HL-60 (cell line): Measurements from ENCODE around the gene ADD2.

ENCODE experiments used
- DNase-seq, 2 experiments: peaks; one replicate each; pipeline ENCODE4 v3.0.0-alpha.2; 2010 to 2020; ENCODE audit warnings: low read depth in 1 of 2, low spot score in 1 of 2
- H3K27ac ChIP-seq: fragments of 250-450 bp; sonication (Bioruptor Pico); replicated peaks from 2 replicates; pipeline ENCODE4 v1.5.1; 2020; ENCODE audit warnings: mild to moderate bottlenecking, moderate library complexity
- H3K27me3 ChIP-seq: fragments of 250-450 bp; sonication (Bioruptor Pico); 2 replicates; pipeline ENCODE4 v1.5.1; 2021; ENCODE audit warnings: mild to moderate bottlenecking, moderate library complexity; ENCODE audit not compliant: insufficient read depth, poor library complexity, severe bottlenecking
- H3K4me3 ChIP-seq: replicated peaks from 2 replicates; pipeline ENCODE4 v1.5.1; 2011; ENCODE audit warnings: mild to moderate bottlenecking, control low read depth, low read length; ENCODE audit not compliant: insufficient read depth
- CTCF ChIP-seq: IDR thresholded peaks from one replicate; pipeline ENCODE4 v1.5.1; 2011; ENCODE audit warnings: low read length, control low read depth, inconsistent platforms; ENCODE audit not compliant: insufficient read depth
- GABPA ChIP-seq: IDR thresholded peaks from 2 replicates; pipeline ENCODE4 v1.6.1; 2012; ENCODE audit warnings: low read depth
- POLR2AphosphoS5 ChIP-seq: IDR thresholded peaks from 2 replicates; pipeline ENCODE4 v1.6.1; 2012; ENCODE audit warnings: low read depth
- REST ChIP-seq: IDR thresholded peaks from 2 replicates; pipeline ENCODE4 v1.6.1; 2012; ENCODE audit warnings: low read depth; ENCODE audit not compliant: insufficient replicate concordance
- SPI1 ChIP-seq: IDR thresholded peaks from 2 replicates; pipeline ENCODE4 v1.6.1; 2012; ENCODE audit warnings: low read depth, mild to moderate bottlenecking, borderline replicate concordance

Gene ADD2

GRCh38 chr2:70795164-70795995 is 27.4 kb upstream of the ADD2 start:
- peaks cover 8% of the 10 kb centered on the region for H3K27me3 ChIP-seq
- TF ChIP-seq GABPA (no peak), CTCF (no peak), POLR2AphosphoS5 (no peak), SPI1 (no peak), REST (no peak)
- DNase-seq = no peak

GRCh38 chr2:70793450-70793849 is 25.4 kb upstream of the ADD2 start:
- peak; percentile 44 to 86 for DNase-seq
- Histone ChIP-seq H3K4me3 (no peak overlapping the region), H3K27ac (no peak overlapping the region), H3K27me3 (peaks cover 26% of the 10 kb centered on the region)
- TF ChIP-seq REST (no peak), SPI1 (peak; percentile 96)

More at GRCh38 chr2:70795164-70795995, 27.4 kb upstream of the ADD2 start:
- Histone ChIP-seq H3K4me3 (no peak overlapping the region), H3K27ac (no peak overlapping the region)

GRCh38 chr2:70790136-70790828 is 22.3 kb upstream of the ADD2 start, which contains the start of gene FIGLA:
Gene FIGLA (minus strand): TSS chr2:70790643. CDS start chr2:70790638, 5 bp downstream.
- TF ChIP-seq GABPA = no peak
- Histone ChIP-seq H3K4me3 (no peak within 1 kb of the TSS), H3K27me3 (peaks cover 34% of the 10 kb centered on the region), H3K27ac (no peak within 1 kb of the TSS)
- DNase-seq = no peak

- DNase-seq = peak in 1 of 2 experiments; percentile 74
- Histone ChIP-seq H3K27ac (no peak overlapping the region), H3K27me3 (peaks cover 34% of the 10 kb centered on the region), H3K4me3 (no peak overlapping the region)
- TF ChIP-seq CTCF (peak; percentile 69), SPI1 (no peak)
Observed at GRCh38 chr2:70789304-70790135, 21.5 kb upstream of the ADD2 start.
